ACHN (cell line): ENCODE measurements around the gene INPP5A.
"Not testable (repeated sequence)": the region's sequence is repeated elsewhere in the genome, so short reads cannot be mapped to it uniquely, and the experiment has no call there.

Experiments
- DNase-seq: peaks from one replicate; pipeline ENCODE4 v3.0.0-alpha.2; 2015
- in situ Hi-C: cut with HindIII; loops from 2 replicates; pipeline ENCODE4 v1.10.0; 2017; ENCODE audit warnings: low sequenced_read_pairs, low pct_ligation_motif_present, low pct_unique_long_range_greater_than_20kb

INPP5A gene

GRCh38 chr10:132502544-132503300, 34.9 kb upstream of the INPP5A start:
- in situ Hi-C loops, result no loop called here

GRCh38 chr10:132503581-132504421, 33.8 kb upstream of the INPP5A start:
- no peak for DNase-seq
- in situ Hi-C loops, result no loop called here

More at GRCh38 chr10:132502544-132503300, 34.9 kb upstream of the INPP5A start:
- no peak for DNase-seq

GRCh38 chr10:132504501-132505272, 32.9 kb upstream of the INPP5A start:
- DNase-seq, result no peak
- in situ Hi-C loops, result no loop called here

GRCh38 chr10:132505546-132505945, 32.0 kb upstream of the INPP5A start:
- DNase-seq, in situ Hi-C loops: not testable (repeated sequence)

GRCh38 chr10:132506711-132507408, 30.7 kb upstream of the INPP5A start:
- in situ Hi-C loops, result no loop called here
- no peak for DNase-seq

GRCh38 chr10:132507409-132507955, 30.1 kb upstream of the INPP5A start:
- no peak for DNase-seq
- in situ Hi-C loops, result no loop called here

GRCh38 chr10:132507956-132508490, 29.6 kb upstream of the INPP5A start:
- in situ Hi-C loops, result no loop called here
- no peak for DNase-seq

- no peak for DNase-seq
- in situ Hi-C loops, result no loop called here
Measured at GRCh38 chr10:132508581-132509443, 28.8 kb upstream of the INPP5A start.

GRCh38 chr10:132509506-132510173, 27.9 kb upstream of the INPP5A start:
- DNase-seq, result no peak
- in situ Hi-C loops, result no loop called here

GRCh38 chr10:132510174-132510611, 27.4 kb upstream of the INPP5A start:
- no peak for DNase-seq
- in situ Hi-C loops, result no loop called here

- DNase-seq, result no peak
- in situ Hi-C loops, result no loop called here
Measured at GRCh38 chr10:132511121-132512051, 26.2 kb upstream of the INPP5A start.

- in situ Hi-C loops, result no loop called here
- no peak for DNase-seq
Measured at GRCh38 chr10:132512052-132512442, 25.5 kb upstream of the INPP5A start.

GRCh38 chr10:132512693-132513345, 24.8 kb upstream of the INPP5A start:
- DNase-seq, result no peak
- in situ Hi-C loops, result no loop called here

GRCh38 chr10:132514821-132515520, 22.6 kb upstream of the INPP5A start:
- in situ Hi-C loops, result no loop called here
- no peak for DNase-seq
